Stimulated activated CD8-positive, alpha-beta memory T cell treated with anti-CD3 and anti-CD28 coated beads, Interleukin-4, amount 100 ng/mL, for 4 hours (primary cell): ENCODE data around the gene TAF4.

ENCODE experiments used
- DNase-seq, 2 donors: peaks; one replicate each; pipeline ENCODE4 v3.0.0-alpha.2; 2020; ENCODE audit warnings: low read depth in 2 of 2, low spot score in 1 of 2

TAF4 gene

DNA sequence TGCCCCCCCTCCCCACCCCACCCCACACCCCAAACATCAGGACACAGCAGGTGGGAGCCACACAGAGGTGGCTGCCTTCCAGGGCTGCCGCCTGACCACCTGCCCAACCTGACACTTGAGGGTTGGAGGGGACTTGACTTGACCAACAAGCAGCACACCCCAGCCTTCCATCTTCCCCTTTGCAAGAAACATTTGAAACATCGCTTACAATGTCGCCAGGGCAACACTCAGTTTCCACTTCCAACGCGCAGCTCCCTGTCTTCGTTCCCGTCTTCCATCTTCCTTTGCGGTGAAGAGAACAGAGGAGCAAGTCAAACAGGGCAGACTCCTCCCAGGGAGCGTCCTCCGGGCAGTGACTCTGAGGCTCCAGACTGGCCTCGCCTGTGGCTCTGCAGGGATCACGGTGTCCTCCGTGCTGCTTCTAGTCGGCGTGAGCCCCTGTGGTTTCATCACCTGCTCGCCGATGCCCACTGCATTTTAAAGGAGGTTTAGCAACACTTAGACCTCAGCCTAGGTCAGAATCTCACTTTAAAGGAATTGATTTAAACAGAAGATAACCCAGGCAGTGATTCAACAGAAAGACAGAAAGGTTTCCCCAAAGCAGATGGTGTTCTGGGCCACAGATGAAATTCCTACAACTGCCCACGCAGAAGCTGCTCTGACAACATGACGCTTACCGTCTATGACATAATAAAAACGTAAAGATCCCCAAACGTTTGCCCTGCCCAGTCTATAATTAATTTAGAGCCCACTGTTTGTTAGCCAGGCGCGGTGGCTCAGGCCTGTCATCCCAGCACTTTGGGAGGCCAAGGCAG lies 130.8 kb downstream of the TAF4 start:
- no peak for DNase-seq

- no peak for DNase-seq
Measured at GRCh38 chr20:61933951-61934715, 131.5 kb downstream of the TAF4 start.

DNA sequence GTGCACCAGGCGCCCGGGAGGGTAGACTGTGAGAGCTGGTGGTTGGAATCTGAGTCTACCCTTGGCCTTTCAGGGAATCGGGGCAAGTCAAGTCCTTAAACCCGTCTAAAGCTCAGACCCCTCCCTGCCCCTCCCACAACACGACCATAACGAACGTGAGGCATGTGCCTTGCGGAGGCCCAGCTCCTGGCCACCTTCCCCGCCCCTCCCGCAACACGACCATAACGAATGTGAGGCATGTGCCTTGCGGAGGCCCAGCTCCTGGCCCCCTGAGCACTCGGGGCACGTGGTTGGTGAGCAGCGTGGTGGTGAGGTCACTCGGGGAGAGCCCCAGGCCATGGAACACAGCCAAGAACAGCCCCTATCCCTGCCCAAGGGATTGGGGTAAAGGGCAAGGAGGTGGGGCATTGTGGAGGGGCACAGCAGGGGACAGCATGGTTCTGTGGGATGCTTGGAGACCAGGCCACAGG lies 132.2 kb downstream of the TAF4 start:
- DNase-seq, result no peak

- no peak for DNase-seq
Measured at GRCh38 chr20:61932711-61933480, 132.8 kb downstream of the TAF4 start.

DNA sequence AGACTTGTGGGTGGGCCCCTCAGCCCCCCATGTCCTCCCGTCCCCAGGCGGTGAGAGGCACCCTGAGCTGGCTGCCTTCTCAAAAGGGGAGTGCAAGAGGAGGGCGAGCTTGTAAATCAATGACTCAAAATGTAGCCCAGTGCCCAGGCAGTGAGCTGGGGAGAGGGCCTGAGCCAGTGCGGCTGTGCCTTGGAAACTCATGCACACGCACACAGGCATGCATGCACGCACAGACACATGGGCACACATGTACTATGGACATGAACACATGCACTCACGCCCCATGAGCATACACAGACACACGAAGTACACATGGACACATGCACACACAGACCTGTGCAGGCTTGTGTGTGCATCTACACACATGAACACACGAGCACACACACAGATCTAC lies 133.5 kb downstream of the TAF4 start:
- no peak for DNase-seq

DNA sequence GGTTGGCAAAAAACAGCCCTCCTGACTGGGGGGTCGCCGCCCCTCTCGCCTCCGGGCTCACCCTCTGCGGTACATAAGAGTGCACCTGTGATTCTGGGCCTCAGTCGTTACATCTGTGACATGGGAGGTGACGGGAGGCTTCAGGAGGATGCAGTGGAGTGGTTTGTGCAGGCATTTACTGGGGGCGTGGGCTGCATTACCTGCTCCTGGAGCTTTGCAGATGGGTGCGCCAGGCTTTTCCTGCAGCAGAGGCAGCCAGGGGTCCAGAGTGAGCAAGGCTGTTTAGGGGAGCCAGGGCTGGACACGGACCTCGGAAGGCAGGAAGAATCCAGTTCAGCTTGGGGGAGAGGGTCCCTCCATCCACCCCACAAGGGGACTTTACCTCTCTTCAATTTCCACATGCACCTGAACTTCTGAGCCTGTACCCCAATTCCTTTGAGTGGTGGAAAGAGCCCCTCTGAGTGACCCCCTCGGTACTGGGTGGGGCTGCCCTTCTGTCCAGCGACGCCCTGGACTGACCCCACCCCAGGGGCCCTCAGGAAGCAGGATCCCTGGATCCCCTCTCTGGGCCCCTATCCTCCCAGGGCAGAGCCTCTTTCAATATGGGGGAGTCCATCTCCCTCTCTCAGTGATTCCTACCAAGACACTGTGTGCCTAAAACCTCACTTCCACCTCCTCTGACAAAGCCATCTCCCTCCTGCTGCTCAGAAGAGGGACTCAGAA lies 134.0 kb downstream of the TAF4 start:
- DNase-seq, result no peak

DNA sequence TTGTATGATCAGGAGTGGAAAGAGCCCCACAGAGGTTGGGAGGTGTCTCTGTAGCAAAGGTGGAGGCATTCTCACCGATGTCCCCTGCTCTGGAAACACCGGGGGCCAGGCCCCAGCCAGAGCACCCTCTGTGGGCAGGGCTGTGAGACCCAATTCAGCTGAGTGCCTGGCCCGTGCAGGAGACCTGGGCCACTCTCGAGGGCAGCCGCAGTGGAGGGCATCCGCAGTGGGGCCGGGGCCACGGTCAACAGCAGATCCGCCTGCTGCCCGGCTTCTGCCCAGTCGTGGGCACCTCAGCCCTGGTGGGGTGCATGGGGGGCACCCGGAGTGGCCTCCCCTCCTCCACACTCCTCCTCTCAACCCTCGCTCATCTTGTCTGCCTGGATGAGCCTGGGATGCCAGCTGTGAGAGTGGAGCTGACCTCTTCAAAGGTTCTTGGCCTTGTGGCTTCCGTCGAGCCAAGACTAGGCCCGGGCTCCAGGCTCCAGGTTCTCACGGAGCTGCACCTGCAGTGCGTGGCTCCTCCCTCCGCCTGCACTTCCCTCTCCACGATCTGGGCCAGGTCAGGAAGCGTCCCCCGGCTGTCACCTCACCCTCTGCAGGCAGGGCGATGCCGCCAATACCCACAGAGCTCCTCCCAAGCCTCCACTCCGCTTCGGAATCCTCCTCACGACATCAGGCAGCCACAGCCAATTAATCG lies 134.8 kb downstream of the TAF4 start:
- no peak for DNase-seq

- no peak for DNase-seq
Measured at GRCh38 chr20:61929971-61930666, 135.6 kb downstream of the TAF4 start.

GRCh38 chr20:61929561-61929960 lies 136.1 kb downstream of the TAF4 start:
- DNase-seq, result no peak

- DNase-seq, result no peak
Measured at GRCh38 chr20:61927826-61928541, 137.7 kb downstream of the TAF4 start.

DNA sequence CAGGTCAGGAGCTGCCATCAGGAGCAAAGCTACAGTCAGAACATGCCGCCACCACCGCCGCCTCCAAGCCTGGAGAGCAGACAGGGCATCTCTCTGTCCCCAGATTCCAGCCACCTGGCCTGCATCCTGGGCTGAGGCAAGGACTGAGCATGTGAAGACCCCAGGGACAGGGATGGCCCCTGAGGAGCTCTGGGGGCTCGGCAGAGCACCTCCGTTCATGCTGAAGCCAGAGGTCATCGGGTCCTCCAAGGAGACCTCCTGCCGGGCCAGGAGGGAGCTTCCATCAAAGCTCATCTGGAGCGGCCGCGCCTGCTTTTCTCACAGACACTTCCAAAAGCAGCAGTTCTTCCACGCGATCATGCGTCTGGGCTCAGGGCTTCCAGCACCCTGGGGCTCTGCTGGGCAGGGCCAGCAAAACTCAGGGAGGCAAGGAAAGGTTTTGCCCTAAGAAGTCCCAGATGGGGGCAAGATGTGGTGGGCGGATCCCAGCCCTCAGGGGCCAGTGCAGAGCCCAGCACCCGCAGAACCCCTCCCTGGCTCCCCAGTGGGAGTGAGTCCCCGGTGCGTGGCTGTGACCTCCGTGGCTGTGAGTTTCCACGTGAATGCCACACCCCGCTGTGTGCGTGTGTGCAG lies 138.4 kb downstream of the TAF4 start:
- no peak for DNase-seq

- DNase-seq, result no peak
Measured at GRCh38 chr20:61926796-61927192, 138.9 kb downstream of the TAF4 start.

DNA sequence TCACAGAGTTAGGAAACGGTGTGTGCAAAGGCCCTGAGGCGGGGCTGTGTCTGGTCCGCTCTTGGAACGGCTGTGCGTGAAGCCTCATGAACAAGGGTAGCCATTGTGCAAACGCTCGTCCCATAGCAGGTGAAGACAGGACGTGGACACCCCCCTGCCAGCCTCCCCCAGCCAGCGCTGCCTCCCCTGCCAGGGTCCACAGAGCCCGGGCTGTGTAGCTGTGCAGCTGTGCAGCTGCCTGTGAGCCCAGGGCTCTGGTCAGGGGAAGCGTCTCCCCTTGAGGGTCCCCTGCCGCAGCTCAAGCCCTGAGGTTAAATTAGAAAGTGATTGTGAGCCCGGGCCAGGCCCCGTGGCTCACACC lies 139.4 kb downstream of the TAF4 start:
- DNase-seq, result no peak

DNA sequence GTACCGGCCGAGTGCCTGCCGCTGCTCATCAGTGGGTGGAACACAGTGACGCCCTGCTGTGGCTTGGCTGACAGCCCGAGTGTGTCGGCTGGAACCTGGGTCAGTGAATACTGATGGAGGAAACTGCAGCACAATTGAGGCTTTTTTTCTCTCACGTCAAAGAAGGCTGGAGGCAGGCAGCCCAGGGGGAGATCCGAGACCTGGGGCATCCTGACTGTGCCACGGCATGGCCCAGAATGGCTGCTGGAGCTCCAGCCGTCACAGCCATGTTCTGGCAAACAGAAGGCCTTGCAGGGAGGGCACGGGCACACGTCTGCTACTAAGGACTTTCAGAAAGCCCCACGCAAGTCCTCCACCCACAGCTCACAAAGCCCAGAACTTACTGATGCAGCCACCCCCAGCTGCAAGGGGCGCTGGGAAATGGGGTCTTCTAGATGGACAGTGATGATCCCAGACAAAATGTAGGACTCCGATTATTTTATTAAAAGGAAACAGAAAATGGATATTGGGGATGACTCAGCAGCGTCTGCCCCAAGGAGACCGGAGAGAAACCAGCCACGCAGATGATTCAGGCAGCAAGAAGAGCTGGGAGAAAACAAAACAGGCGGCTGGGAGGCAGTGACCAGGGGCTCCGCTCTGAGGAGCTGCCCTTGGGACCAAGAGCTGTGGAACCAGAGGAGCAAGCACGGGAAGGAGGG lies 140.0 kb downstream of the TAF4 start:
- no peak for DNase-seq

GRCh38 chr20:61924858-61925554 lies 140.7 kb downstream of the TAF4 start:
- no peak for DNase-seq
